Activated CD4-positive, alpha-beta memory T cell treated with anti-CD3 and anti-CD28 coated beads, Interleukin-2, amount 10 ng/mL, durations not matched to agents 7 days and 5 days (primary cell): ENCODE results near the gene CISTR. TPM values are rescaled to one million over a fixed set of nuclear protein-coding genes. Genes with fewer than 3 reads are reported as not detected.
"Not testable (repeated sequence)": the region's sequence is repeated elsewhere in the genome, so short reads cannot be mapped to it uniquely, and the experiment has no call there.

ENCODE experiments used
- CTCF ChIA-PET: fragments of 350-600 bp; sonication (Branson Sonifier 250); formaldehyde crosslinking; loops from one replicate; lab custom pipeline; 2021; ENCODE audit warnings: antibody characterized with exemption, inconsistent platforms; lab: Charles Lee
- POLR2A ChIA-PET: fragments of 350-600 bp; sonication (Branson Sonifier 250); formaldehyde crosslinking; loops from one replicate; lab custom pipeline; 2021; ENCODE audit warnings: antibody characterized with exemption; lab: Charles Lee
- DNase-seq: peaks from one replicate; pipeline ENCODE4 v3.0.0-alpha.2; 2020
- H3K27ac Mint-ChIP-seq: one replicate; pipeline ENCODE4 v1.8.0; 2021; ENCODE audit warnings: mild to moderate bottlenecking, mixed read lengths
- H3K27me3 Mint-ChIP-seq: one replicate; pipeline ENCODE4 v1.8.0; 2021; ENCODE audit warnings: mixed read lengths
- H3K36me3 Mint-ChIP-seq: one replicate; pipeline ENCODE4 v1.8.0; 2021; ENCODE audit warnings: low read depth, mixed read lengths
- H3K4me1 Mint-ChIP-seq: one replicate; pipeline ENCODE4 v1.8.0; 2021; ENCODE audit warnings: mixed read lengths
- H3K4me3 Mint-ChIP-seq: one replicate; pipeline ENCODE4 v1.8.0; 2021; ENCODE audit warnings: mild to moderate bottlenecking, mixed read lengths
- H3K9me3 Mint-ChIP-seq: one replicate; pipeline ENCODE4 v1.8.0; 2021; ENCODE audit warnings: mixed read lengths
- total RNA-seq, 2 experiments: library from RNA; stranded (reverse); gene quantifications; one replicate each; pipeline ENCODE4 v1.2.3, GENCODE V29; 2021

Gene CISTR
- total RNA-seq, 2 experiments from 2014 or later: not detected

DNA sequence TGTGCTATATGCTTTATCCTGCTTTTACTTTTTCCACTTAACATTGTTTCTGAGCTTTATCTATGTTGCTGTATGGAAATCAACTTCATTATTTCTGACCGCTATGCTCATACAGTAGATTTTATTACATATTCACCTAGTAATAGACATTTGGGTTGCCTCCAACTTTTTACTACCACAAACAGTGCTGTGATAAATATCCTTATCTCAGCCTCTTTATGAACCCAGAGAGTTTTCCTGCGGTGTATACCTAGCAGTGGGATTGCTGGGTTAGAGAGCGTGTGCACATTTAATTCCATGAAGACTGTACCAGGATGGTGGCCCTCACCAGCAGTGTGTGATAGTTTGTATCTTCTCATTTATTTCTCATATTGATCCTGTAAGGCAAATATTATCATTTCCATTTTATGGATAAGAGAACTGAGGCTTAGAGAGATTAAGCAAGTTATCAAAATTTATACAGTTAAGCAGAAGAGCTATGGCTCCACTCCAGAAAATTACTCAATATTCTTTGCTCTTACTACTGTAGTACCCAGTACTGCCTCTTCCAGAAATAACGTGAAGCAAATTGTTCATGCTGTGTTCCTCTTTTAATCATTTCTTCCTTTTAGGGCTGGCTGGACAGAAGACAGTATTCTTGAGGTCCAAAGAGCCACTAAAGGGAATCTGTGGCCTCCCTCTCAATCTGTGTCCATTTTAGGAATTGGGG, 26.3 kb upstream of the CISTR start:
- no peaks in the 10 kb centered on the region for H3K9me3 Mint-ChIP-seq
- peaks cover 51% of the 10 kb centered on the region for H3K27me3 Mint-ChIP-seq
- POLR2A ChIA-PET: no interaction called here
- CTCF ChIA-PET: no interaction called here
- no peak overlapping the region for H3K27ac Mint-ChIP-seq
- no peaks in the 10 kb centered on the region for H3K4me1 Mint-ChIP-seq
- no peaks in the 10 kb centered on the region for H3K36me3 Mint-ChIP-seq
- no peak overlapping the region for H3K4me3 Mint-ChIP-seq
- no peak for DNase-seq

DNA sequence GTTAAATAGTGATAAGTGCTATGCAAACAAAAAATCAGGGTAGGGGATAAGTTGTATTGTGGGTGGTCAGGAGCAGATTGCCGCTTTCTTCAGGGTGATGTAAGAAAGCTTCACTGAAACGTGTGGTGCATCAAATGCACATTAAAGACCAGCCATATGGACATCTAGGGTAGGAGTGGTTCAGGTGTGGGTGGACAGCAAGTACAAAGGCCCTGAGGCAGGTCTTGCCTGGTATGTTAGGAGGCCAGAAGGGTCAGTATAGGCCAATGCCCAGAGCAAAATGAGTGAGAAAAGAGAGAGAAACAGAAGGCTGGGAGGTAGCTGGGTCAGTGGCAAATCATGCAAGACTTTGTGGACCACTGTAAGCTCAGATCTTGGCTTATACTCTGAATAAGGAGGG, 25.6 kb upstream of the CISTR start:
- Mint-ChIP-seq H3K4me3 (no peak overlapping the region), H3K9me3 (no peaks in the 10 kb centered on the region), H3K4me1 (no peaks in the 10 kb centered on the region), H3K36me3 (no peaks in the 10 kb centered on the region), H3K27ac (no peak overlapping the region), H3K27me3 (peaks cover 53% of the 10 kb centered on the region)
- ChIA-PET POLR2A (no interaction called here), CTCF (no interaction called here)
- no peak for DNase-seq

DNA sequence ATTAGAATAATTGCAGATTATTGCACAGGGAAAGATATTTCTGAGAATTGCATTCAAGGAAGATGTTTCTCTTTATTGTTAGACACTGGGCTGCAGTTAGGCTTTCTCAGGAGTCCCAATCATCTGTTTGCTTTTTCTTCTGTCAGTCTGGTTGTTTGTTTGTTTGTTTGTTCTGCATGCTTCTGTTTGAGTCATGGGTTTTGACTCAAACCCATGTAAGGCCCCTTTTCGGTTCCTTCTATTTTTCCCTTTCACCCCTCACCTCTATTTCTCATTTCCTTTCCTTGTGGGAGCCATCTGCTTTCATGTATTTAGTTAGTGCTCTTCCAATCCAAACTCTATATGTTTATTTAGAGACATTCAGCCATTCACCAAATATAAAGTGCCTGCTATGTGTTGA, 25.1 kb upstream of the CISTR start:
- H3K4me3 Mint-ChIP-seq: no peak overlapping the region
- H3K4me1 Mint-ChIP-seq: no peaks in the 10 kb centered on the region
- H3K36me3 Mint-ChIP-seq: no peaks in the 10 kb centered on the region
- no peak for DNase-seq
- H3K27ac Mint-ChIP-seq: no peak overlapping the region
- CTCF ChIA-PET: interaction anchor here (1.3 kb wide), 1 partner anchor 20 kb away, joined by 3 read pairs; no protein-coding TSS in a partner anchor
- peaks cover 52% of the 10 kb centered on the region for H3K27me3 Mint-ChIP-seq
- no peaks in the 10 kb centered on the region for H3K9me3 Mint-ChIP-seq
- POLR2A ChIA-PET: no interaction called here

DNA sequence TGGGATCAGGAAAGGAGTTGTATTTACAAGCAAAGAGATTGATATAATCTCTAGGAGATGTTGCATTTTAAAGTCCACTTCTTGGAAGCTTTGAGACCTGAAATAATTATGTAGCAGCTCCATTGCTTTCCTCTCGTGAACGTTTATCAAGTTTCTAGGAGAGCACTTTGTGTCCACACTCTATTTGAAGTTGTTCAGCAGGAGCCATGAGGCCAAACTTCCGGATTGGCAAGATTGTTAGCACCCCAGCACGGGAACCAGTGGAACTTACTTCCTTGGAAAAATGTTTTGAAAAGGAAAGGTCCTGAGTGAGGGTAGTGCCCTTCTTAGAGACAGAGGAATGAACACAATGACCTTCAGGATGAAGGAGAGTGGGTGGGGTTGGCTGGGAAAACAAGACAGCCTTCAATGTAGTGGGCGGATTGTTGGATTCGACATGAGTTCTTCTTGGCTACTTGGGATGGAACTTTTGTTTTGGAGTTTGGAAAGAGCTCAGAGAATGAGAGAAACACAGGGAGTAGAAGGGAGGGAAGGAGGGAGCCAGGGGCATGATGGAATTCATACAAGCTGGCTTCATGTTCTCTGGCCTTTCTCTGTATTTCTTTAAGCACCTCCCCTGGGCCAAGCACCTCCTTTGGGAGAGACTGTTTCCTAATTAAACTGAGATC, 23.8 kb upstream of the CISTR start:
- CTCF ChIA-PET: interaction anchor here (0.6 to 1.3 kb wide), 2 partner anchors 19 to 109 kb away, joined by 3 read pairs; no protein-coding TSS in a partner anchor
- H3K4me1 Mint-ChIP-seq: no peaks in the 10 kb centered on the region
- no peaks in the 10 kb centered on the region for H3K9me3 Mint-ChIP-seq
- no peak for DNase-seq
- POLR2A ChIA-PET: no interaction called here
- H3K4me3 Mint-ChIP-seq: no peak overlapping the region
- H3K36me3 Mint-ChIP-seq: no peaks in the 10 kb centered on the region
- no peak overlapping the region for H3K27ac Mint-ChIP-seq
- H3K27me3 Mint-ChIP-seq: peaks cover 49% of the 10 kb centered on the region

- CTCF ChIA-PET: interaction anchor here (0.9 to 1.2 kb wide), 2 partner anchors 14 to 26 kb away, joined by 3 to 4 read pairs; no protein-coding TSS in a partner anchor
- POLR2A ChIA-PET: no interaction called here
- H3K4me3 Mint-ChIP-seq: no peak overlapping the region
- H3K4me1 Mint-ChIP-seq: no peaks in the 10 kb centered on the region
- H3K27ac Mint-ChIP-seq: no peak overlapping the region
- DNase-seq: no peak
- no peaks in the 10 kb centered on the region for H3K36me3 Mint-ChIP-seq
- no peaks in the 10 kb centered on the region for H3K9me3 Mint-ChIP-seq
- peaks cover 58% of the 10 kb centered on the region for H3K27me3 Mint-ChIP-seq
Measured at GRCh38 chr12:53770281-53770680, 18.5 kb upstream of the CISTR start.

DNA sequence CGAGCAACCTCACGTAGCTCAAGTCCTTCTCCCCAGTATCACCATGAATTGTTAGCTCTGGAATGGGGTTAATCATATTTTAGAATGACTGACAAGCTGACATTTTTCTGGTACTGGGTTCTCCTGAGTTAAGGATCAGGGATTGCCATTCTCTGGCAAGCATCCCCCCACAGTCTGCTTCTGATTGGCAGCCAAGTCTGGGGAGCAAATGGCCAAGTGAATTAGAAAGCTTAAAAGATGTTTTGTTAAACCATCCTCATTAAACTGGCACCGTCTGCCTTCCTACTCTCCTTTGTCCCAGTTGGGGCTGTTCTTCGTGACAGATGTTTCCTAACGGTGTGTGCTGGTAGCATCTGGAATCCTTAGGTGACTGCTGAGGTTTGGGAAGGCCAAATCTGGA, 17.2 kb upstream of the CISTR start:
- H3K4me1 Mint-ChIP-seq: no peaks in the 10 kb centered on the region
- H3K4me3 Mint-ChIP-seq: no peak overlapping the region
- H3K27me3 Mint-ChIP-seq: peaks cover 66% of the 10 kb centered on the region
- no peaks in the 10 kb centered on the region for H3K9me3 Mint-ChIP-seq
- ChIA-PET POLR2A (no interaction called here), CTCF (interaction anchor here (1.3 kb wide), 2 partner anchors 10 to 12 kb away, joined by 3 read pairs; no protein-coding TSS in a partner anchor)
- no peak overlapping the region for H3K27ac Mint-ChIP-seq
- no peak for DNase-seq
- no peaks in the 10 kb centered on the region for H3K36me3 Mint-ChIP-seq

- ChIA-PET POLR2A (no interaction called here), CTCF (interaction anchor here (0.7 to 1.8 kb wide), 3 partner anchors 10 to 59 kb away, joined by 3 to 12 read pairs (median 3); no protein-coding TSS in a partner anchor)
- peaks cover 69% of the 10 kb centered on the region for H3K27me3 Mint-ChIP-seq
- H3K27ac Mint-ChIP-seq: no peak overlapping the region
- H3K4me3 Mint-ChIP-seq: no peak overlapping the region
- no peaks in the 10 kb centered on the region for H3K36me3 Mint-ChIP-seq
- DNase-seq: no peak
- no peaks in the 10 kb centered on the region for H3K9me3 Mint-ChIP-seq
- H3K4me1 Mint-ChIP-seq: no peaks in the 10 kb centered on the region
Measured at GRCh38 chr12:53766881-53767280, 15.1 kb upstream of the CISTR start.

DNA sequence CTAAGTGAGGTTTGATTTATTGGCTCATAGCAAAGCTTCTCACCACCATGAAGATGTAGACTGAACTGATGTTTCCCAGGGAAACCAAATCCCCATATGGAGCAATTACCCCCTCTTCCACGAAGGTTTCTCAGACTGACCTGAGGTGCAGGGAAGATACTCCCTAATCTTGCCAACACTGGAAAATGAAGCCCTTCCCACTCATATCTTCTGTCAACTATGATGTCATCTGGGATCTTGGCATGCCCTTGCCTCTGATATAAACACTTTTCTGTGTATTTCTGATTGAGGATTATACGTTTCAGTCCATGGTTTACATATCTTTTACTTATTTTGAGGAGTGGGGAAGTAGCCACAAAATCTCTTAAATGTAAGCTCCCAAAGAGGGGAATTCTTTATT, 14.1 kb upstream of the CISTR start:
- Mint-ChIP-seq H3K4me3 (no peak overlapping the region), H3K27ac (no peak overlapping the region), H3K4me1 (no peaks in the 10 kb centered on the region), H3K27me3 (peaks cover 67% of the 10 kb centered on the region), H3K36me3 (no peaks in the 10 kb centered on the region), H3K9me3 (no peaks in the 10 kb centered on the region)
- POLR2A ChIA-PET: no interaction called here
- no peak for DNase-seq
- CTCF ChIA-PET: interaction anchor here (1.0 to 1.8 kb wide), 4 partner anchors 9 to 64 kb away, joined by 3 to 12 read pairs (median 4); partner anchors contain the start of gene CALCOCO1

DNA sequence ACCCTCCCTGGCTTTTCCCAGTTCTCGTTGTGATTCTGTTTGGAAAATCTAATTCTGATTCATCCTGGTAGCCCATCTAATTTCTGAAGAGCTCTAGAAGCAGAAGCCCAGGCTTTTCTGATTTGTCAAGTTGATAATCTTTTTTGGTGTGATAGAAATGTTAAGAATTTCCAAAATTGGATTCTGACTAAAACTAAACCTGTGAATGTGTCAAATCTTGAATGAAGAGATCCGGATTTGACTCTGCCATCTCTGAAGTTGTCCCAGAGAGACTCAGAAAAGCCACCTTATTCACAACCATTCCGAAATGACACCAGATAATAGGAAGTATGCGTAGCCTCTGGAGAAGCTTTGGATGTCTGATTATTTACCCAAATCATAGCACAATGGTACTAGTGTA, 12.8 kb upstream of the CISTR start:
- Mint-ChIP-seq H3K4me1 (no peaks in the 10 kb centered on the region), H3K4me3 (no peak overlapping the region), H3K9me3 (no peaks in the 10 kb centered on the region), H3K27ac (no peak overlapping the region), H3K27me3 (peaks cover 69% of the 10 kb centered on the region), H3K36me3 (no peaks in the 10 kb centered on the region)
- CTCF ChIA-PET: interaction anchor here (1.0 to 1.7 kb wide), 4 partner anchors 17 to 62 kb away, joined by 3 to 9 read pairs (median 4); partner anchors contain the start of gene CALCOCO1
- no peak for DNase-seq
- POLR2A ChIA-PET: no interaction called here

DNA sequence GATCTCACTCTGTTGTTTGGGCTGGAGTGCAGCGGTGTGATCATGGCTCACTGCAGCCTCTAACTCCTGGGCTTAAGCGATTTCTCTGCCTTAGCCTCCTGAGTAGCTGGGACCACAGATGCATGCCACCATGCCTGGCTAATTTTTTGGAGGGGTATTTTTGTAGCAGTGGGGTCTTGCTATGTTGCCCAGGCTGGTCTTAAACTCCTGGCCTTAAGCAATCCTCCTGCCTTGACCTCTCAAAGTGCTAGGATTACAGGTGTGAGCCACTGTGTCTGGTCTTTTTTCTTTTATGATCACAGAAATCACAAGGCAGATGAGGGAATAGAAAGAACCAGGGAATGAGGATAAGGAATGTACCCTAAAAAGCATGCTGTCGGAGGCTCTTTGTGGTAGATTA, 11.0 kb upstream of the CISTR start:
- CTCF ChIA-PET, H3K4me1 Mint-ChIP-seq: not testable (repeated sequence)

GRCh38 chr12:53761306-53761705, 9.5 kb upstream of the CISTR start:
- peaks cover 13% of the 10 kb centered on the region for H3K4me1 Mint-ChIP-seq
- DNase-seq: no peak
- H3K9me3 Mint-ChIP-seq: no peaks in the 10 kb centered on the region
- CTCF ChIA-PET: interaction anchor here (0.9 kb wide), 1 partner anchor 18 kb away, joined by 3 read pairs; no protein-coding TSS in a partner anchor
- POLR2A ChIA-PET: no interaction called here
- H3K4me3 Mint-ChIP-seq: no peak overlapping the region
- H3K36me3 Mint-ChIP-seq: no peaks in the 10 kb centered on the region
- H3K27me3 Mint-ChIP-seq: peaks cover 67% of the 10 kb centered on the region
- H3K27ac Mint-ChIP-seq: no peak overlapping the region

More for the DNA sequence above, 11.0 kb upstream of the CISTR start:
- POLR2A ChIA-PET, H3K4me3 Mint-ChIP-seq, H3K27ac Mint-ChIP-seq, H3K9me3 Mint-ChIP-seq, DNase-seq, H3K36me3 Mint-ChIP-seq: not testable (repeated sequence)
- peaks cover 81% of the 10 kb centered on the region for H3K27me3 Mint-ChIP-seq

DNA sequence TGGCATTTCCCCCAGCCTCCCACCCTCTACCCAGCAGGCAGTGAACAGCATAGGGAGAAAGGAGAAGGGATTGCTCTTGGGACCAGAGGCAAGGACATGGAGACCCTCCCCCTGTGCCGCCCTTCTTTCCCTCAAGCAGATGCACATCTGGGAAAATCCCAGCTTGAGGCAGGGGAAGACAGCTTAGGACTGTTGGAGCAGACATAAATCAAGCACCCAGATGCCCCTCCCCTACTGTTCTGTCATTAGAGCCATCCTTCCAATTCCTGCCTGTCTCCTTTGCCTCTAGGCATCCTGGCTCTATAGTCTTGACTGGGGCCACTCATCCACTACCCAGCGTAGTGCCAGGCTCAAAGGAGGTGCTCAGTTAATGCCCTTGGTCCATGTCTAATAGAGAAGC, 7.5 kb upstream of the CISTR start:
- ChIA-PET CTCF (no interaction called here), POLR2A (no interaction called here)
- no peak for DNase-seq
- no peak overlapping the region for H3K27ac Mint-ChIP-seq
- no peak overlapping the region for H3K4me3 Mint-ChIP-seq
- H3K36me3 Mint-ChIP-seq: no peaks in the 10 kb centered on the region
- no peaks in the 10 kb centered on the region for H3K9me3 Mint-ChIP-seq
- H3K4me1 Mint-ChIP-seq: peaks cover 23% of the 10 kb centered on the region
- peaks cover 59% of the 10 kb centered on the region for H3K27me3 Mint-ChIP-seq

DNA sequence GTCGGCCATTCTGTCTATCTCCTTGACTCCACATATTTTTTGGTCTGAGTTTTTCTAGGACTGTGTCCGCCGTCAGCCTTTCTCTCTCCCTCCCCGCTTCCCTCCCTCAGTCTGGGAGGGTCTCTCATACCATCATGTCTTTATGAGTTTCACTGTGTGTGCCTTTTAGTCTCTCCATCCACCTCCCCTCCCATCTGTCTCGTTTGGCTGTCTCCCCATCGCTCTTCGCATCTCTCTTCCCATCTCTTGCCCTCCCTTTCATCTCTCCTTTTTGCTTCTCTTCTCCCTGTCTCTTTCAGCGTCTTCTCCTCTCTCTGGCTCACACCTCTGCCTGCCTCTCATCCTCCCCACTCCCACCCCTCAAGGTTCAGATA, 6.9 kb upstream of the CISTR start:
- Mint-ChIP-seq H3K27ac (no peak overlapping the region), H3K9me3 (no peaks in the 10 kb centered on the region), H3K27me3 (peaks cover 57% of the 10 kb centered on the region), H3K4me1 (peaks cover 23% of the 10 kb centered on the region), H3K36me3 (no peaks in the 10 kb centered on the region), H3K4me3 (no peak overlapping the region)
- POLR2A ChIA-PET: no interaction called here
- CTCF ChIA-PET: interaction anchor here (1.4 to 3.9 kb wide), 2 partner anchors 14 to 56 kb away, joined by 3 to 76 read pairs; no protein-coding TSS in a partner anchor
- DNase-seq: no peak
